ENCODE results near the gene EIF2B2. TPM values are rescaled to one million over a fixed set of nuclear protein-coding genes. Genes with fewer than 3 reads are reported as not detected.

The EIF2B2 gene
- total RNA-seq, 4 donors from 2014 or later = 19.0 to 33.0 (median 26.3) TPM

GRCh38 chr14:75001899-75002298, 822 bp upstream of the EIF2B2 start:
- no peak for TF ChIP-seq CTCF (IDR thresholded peaks at IDR 0.05; ENCODE audit: low read depth)

- no peak for TF ChIP-seq CTCF (IDR thresholded peaks at IDR 0.05; ENCODE audit: low read depth)
These were observed 718 bp downstream of the EIF2B2 start for GRCh38 chr14:75003250-75004027.

GRCh38 chr14:75005357-75005756, 2.6 kb downstream of the EIF2B2 start:
- no peak for TF ChIP-seq CTCF (IDR thresholded peaks at IDR 0.05; ENCODE audit: low read depth)

DNA sequence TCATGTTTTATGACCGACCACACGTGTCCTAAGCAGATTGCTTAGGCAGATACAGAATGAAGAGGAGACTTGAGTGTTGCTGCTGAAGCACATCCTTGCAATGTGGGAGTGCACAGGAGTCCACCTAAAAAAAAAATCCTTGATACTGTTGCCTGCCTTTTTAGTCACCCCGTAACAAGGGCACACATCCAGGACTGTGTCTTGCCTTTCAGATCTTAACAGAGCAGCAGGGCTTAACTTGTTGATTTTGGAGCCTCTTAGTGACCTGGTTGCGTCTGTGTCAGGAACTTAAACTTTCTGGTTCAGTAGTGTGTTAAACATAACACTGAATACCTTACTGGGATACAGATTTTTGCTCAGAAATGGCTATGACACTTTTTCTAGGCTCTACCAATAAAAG, 6.5 kb downstream of the EIF2B2 start:
- no peak for TF ChIP-seq CTCF (IDR thresholded peaks at IDR 0.05; ENCODE audit: low read depth)

DNA sequence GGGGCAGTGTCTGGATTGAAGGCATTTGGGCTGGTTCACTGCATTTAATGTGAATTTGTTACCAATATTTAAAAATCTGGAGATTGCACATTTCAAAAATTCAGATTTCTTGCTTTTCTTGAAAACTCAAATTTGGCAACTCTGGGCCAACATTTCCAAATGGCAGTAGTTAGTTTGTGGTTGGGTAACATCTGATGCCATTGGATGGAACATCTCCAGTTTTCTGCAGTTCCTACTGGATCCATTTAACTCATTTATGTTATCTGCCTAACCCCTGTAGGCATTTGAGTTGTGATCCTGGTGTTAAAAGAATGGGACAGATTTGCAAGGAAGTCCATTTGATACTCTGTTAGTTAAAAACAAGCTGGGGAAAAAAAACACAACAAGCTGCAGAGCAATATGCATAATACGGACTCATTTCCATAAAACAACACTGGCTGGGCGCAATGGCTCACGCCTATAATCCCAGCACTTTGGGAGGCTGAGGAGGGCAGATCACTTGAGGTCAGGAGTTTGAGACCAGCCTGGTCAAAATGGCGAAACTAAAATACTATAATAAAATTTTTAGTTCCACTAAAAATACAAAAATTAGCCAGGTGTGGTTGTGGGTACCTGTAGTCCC, 7.9 kb downstream of the EIF2B2 start:
- no peak for TF ChIP-seq CTCF (IDR thresholded peaks at IDR 0.05; ENCODE audit: low read depth)

DNA sequence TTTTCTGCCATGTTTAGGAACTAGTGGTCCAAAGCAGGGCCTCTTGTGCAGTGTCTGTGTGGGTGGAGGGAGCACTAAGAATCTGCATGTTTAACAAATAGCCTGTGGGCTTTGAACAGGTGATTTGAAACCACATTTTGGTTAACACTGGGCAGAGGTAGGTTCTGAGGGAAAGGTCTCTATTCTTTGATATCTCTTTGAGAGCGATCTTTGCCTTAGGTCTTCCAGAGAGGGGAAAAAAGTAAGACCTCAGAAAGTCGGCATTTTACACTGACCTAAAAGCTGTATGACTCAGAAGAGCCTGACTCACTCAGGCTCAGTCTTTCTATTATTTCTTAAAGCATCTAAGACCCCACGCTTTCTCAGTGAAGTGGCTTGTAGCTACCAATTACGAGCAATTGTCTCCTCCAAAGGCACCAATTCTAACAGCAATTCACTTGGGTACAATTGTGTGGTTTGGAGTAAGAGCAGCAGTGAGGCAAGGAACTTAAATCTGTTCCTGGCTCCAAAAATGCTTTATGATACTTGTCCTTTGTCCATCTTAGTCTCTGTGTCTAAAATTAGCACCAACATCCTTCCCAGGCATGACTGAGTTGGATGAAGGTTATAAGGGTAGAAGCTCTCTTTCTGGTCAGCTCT, 8.8 kb downstream of the EIF2B2 start:
- no peak for TF ChIP-seq CTCF (IDR thresholded peaks at IDR 0.05; ENCODE audit: low read depth)

GRCh38 chr14:75013290-75013689, 10.6 kb downstream of the EIF2B2 start:
- no peak for TF ChIP-seq CTCF (IDR thresholded peaks at IDR 0.05; ENCODE audit: low read depth)
